Ovary (tissue), 3 donors: Measurements from ENCODE around the gene CTNNBIP1.

Experiments used
- EP300 ChIP-seq: sonication (generic); formaldehyde crosslinking; IDR thresholded peaks from one replicate; pipeline ENCODE4 v1.6.1; 2017; ENCODE audit warnings: antibody characterized with exemption
- TF ChIP-seq, protein P1 (sequence below), 3 donors: fragments of 450-650 bp in 2 of 3; fragments of 200-600 bp in 1 of 3; IDR thresholded peaks; one replicate each; pipeline versions ENCODE4 v1.5.1 to v1.8.0; 2016 to 2022; ENCODE audit warnings: antibody characterized with exemption in 3 of 3, mild to moderate bottlenecking in 1 of 3
- donor health status: DM: no; HTN: no; CAD: no.

DNA sequence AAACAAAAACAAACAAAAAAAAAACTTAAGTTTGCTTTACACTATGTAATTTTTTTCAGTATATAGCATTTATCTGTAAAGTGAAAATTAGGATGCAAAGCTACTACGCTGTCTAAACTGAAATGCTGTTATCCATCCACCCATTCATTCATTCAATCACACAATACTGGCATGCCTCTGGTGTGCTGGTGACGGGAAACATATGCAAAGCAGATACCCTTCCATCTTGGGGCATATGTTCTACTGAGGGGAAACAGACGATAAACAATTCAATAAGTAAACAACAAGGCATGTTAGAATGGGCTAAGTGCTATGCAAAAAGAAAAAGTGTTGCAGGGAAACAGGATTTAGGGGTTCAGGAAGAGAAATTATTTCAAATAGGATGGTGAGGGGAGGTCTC is 89.5 kb downstream of the CTNNBIP1 start:
- TF ChIP-seq EP300 = no peak
- TF ChIP-seq, protein P1, sequence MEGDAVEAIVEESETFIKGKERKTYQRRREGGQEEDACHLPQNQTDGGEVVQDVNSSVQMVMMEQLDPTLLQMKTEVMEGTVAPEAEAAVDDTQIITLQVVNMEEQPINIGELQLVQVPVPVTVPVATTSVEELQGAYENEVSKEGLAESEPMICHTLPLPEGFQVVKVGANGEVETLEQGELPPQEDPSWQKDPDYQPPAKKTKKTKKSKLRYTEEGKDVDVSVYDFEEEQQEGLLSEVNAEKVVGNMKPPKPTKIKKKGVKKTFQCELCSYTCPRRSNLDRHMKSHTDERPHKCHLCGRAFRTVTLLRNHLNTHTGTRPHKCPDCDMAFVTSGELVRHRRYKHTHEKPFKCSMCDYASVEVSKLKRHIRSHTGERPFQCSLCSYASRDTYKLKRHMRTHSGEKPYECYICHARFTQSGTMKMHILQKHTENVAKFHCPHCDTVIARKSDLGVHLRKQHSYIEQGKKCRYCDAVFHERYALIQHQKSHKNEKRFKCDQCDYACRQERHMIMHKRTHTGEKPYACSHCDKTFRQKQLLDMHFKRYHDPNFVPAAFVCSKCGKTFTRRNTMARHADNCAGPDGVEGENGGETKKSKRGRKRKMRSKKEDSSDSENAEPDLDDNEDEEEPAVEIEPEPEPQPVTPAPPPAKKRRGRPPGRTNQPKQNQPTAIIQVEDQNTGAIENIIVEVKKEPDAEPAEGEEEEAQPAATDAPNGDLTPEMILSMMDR (IDR thresholded peaks at IDR 0.05) = no peak
